SK-N-MC (cell line): Measurements from ENCODE around the gene FZD7.

ENCODE experiments used
- DNase-seq: peaks from one replicate; pipeline ENCODE4 v3.0.0-alpha.2; 2011; ENCODE audit warnings: low read depth, low spot score
- H3K27ac ChIP-seq: fragments of 200-600 bp; sonication (generic); 2 replicates; pipeline ENCODE4 v1.5.1; 2016; ENCODE audit warnings: mixed run types
- H3K36me3 ChIP-seq: fragments of 200-600 bp; sonication (generic); 2 replicates; pipeline ENCODE4 v1.6.1; 2017; ENCODE audit warnings: antibody characterized with exemption, low read length, mixed read lengths; ENCODE audit not compliant: insufficient read depth
- H3K4me3 ChIP-seq: fragments of 200-600 bp; sonication (generic); 2 replicates; pipeline ENCODE4 v1.5.1; 2016
- H3K9ac ChIP-seq: fragments of 200-600 bp; sonication (generic); 2 replicates; pipeline ENCODE4 v1.8.0; 2017; ENCODE audit warnings: mixed run types, mixed read lengths; ENCODE audit not compliant: insufficient read length
- H3K9me3 ChIP-seq: fragments of 200-600 bp; sonication (generic); 2 replicates; pipeline ENCODE4 v1.6.1; 2017; ENCODE audit warnings: low read depth, mild to moderate bottlenecking, antibody characterized with exemption, low read length, moderate library complexity, mixed read lengths
- EZH2 ChIP-seq: fragments of 200-600 bp; sonication (generic); IDR thresholded peaks from one replicate; pipeline ENCODE4 v1.6.1; 2017; ENCODE audit warnings: antibody characterized with exemption
- FOXP2 ChIP-seq: optimal IDR thresholded peaks from 2 replicates; pipeline ENCODE3; 2011; ENCODE audit warnings: mild to moderate bottlenecking, moderate library complexity; ENCODE audit not compliant: insufficient read depth; ENCODE audit errors: extremely low read length, control extremely low read depth
- POLR2AphosphoS5 ChIP-seq: IDR thresholded peaks from 2 replicates; pipeline ENCODE4 v1.6.1; 2012; ENCODE audit warnings: mild to moderate bottlenecking, low read depth, low read length, borderline replicate concordance

Gene FZD7

DNA sequence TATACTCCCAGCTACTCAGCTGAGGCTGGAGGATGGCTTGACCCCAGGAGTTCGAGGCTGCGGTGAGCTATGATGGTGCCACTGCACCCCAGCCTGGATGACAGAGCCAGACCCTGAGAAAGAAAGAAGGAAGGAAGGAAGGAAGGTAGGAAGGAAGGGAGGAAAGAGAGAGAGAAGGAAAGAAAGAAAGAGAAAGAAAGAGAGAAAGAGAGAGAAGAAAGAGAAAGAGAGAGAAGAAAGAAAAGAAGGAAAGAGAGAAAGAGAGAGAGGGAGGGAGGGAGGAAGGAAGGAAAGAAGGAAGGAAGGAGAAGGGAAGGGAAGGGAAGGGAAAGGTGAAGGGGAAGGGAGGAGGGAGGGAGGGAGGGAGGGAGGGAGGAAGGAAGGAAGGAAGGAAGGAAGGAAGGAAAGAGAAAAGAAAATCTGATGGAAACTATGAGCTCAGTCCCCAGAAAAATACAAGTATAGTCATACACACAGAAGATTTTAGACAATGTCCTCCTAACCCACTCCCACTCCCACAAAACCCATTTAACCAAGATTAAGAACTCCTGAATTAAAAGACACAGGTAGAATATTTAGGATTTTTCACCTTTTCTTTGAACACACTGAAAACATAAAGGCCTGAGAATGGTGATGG lies 15.6 kb downstream of the FZD7 start:
- Histone ChIP-seq H3K4me3 (no peak overlapping the region), H3K27ac (no peak overlapping the region), H3K9ac (no peak overlapping the region), H3K9me3 (no peaks in the 10 kb centered on the region), H3K36me3 (no peaks in the 10 kb centered on the region)
- DNase-seq = no peak
- TF ChIP-seq EZH2 = no peak
- TF ChIP-seq FOXP2 = no peak
- no peak for TF ChIP-seq POLR2AphosphoS5

DNA sequence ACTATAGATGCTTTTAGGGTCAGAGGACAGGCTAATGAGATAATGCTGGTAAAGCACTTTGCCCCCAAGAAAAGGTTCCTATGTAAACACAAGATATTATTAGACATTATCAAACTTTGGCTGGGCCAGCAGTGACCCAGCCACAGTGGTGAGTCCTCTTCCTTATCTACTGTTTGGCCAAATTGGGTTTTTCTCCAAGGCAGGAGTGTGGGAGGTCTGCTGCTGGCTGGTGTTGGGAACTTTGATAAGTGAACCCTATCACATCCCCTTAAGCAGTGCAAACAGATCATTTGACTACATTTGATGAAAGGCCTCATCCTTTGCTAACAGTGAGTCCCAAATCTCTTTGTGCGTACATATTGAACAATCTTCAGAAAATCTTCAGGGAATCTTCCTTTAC lies 16.2 kb downstream of the FZD7 start:
- TF ChIP-seq POLR2AphosphoS5 (no peak), EZH2 (no peak), FOXP2 (no peak)
- H3K36me3 ChIP-seq = no peaks in the 10 kb centered on the region
- no peak overlapping the region; the same call in 1 of the 2 replicates for H3K27ac ChIP-seq
- DNase-seq = no peak
- H3K9me3 ChIP-seq = no peaks in the 10 kb centered on the region
- no peak overlapping the region for H3K9ac ChIP-seq
- H3K4me3 ChIP-seq = no peak overlapping the region

DNA sequence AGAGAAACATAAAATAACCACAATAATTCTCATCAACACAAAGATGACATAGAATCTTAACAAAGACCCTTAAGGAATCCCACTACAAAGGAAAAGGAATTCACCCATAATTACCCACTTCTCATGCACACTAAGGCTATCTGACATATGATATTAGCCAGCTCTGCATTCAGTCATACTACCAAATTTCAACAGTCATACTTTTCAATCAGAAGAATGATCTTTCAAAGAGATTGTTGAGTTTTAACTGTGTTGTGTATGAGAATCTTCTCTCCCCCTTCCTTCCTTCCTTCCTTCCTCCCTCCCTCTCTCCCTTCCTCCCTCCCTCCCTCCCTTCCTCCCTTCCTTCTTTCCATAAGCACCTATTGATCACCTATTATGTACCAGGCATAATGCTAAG lies 17.0 kb downstream of the FZD7 start:
- H3K4me3 ChIP-seq = no peak overlapping the region
- DNase-seq = no peak

DNA sequence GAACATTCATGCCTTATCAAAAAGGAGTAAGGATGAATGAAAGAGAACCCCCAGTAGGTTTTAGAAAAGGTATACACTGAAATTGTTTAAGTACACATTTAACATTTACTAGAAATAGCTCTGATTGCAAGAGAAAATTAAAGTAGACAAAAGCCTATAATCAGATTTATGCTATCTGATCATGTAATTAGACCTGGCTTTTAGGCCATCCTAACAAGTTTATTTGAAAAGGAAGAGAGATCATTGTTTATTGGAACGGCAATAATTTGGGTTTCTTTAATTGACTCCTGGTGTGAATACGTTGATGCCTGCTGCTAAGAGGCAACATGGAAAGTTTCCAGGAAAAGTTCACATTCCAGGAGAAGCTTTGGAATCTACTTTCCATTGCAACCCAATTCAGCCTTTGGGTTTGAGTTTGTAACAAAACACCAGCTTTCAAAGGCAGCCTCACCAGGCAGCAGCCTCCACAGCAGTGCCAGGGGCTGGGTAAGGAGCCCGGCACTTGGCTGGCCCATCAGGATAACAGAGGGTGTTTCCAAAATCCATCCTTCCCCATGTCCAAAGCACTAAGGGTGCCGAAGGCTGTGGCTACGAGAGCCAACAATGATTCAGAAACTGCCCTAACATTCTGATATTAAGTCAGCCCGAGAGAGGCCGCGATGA lies 18.0 kb downstream of the FZD7 start:
- no peaks in the 10 kb centered on the region for H3K36me3 ChIP-seq
- no peaks in the 10 kb centered on the region for H3K9me3 ChIP-seq
- DNase-seq = no peak
- no peak overlapping the region for H3K9ac ChIP-seq
- peak overlapping the region; percentile 64; the same call in 1 of the 2 replicates for H3K27ac ChIP-seq
- TF ChIP-seq FOXP2 = no peak
- no peak for TF ChIP-seq EZH2
- no peak for TF ChIP-seq POLR2AphosphoS5
- H3K4me3 ChIP-seq = peak overlapping the region; percentile 0; the same call in 1 of the 2 replicates

More for the DNA sequence above, 17.0 kb downstream of the FZD7 start:
- TF ChIP-seq EZH2 = no peak
- TF ChIP-seq POLR2AphosphoS5 = no peak
- TF ChIP-seq FOXP2 = no peak
- H3K9ac ChIP-seq = no peak overlapping the region
- H3K27ac ChIP-seq = 0 out of 2 replicates have a peak overlapping the region, but pooled peaks have one; percentile 32
- H3K9me3 ChIP-seq = no peaks in the 10 kb centered on the region
- H3K36me3 ChIP-seq = no peaks in the 10 kb centered on the region

DNA sequence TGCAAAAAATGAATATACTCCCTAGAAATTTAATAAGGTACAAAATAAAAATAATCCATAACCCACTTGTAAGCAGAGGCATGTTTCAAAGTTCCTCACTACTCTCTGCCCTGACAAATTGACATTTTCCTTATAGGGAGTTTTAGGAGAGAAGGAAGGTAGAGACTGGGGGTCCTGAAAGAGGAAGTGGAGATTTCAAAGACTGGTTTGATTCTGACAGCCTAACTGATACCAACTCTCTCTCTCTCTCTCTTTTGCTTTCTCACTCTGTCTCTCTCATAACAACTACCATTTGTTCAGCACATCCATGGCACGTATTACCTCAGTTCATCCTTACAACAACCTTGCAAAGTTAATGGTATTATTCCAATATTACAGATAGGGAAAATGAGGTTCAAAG lies 18.6 kb downstream of the FZD7 start:
- Histone ChIP-seq H3K9me3 (no peaks in the 10 kb centered on the region), H3K27ac (no peak overlapping the region), H3K9ac (no peak overlapping the region), H3K4me3 (peak overlapping the region; percentile 0; the same call in 1 of the 2 replicates), H3K36me3 (no peaks in the 10 kb centered on the region)
- no peak for DNase-seq
- TF ChIP-seq POLR2AphosphoS5 = no peak
- TF ChIP-seq EZH2 = no peak
- TF ChIP-seq FOXP2 = no peak

DNA sequence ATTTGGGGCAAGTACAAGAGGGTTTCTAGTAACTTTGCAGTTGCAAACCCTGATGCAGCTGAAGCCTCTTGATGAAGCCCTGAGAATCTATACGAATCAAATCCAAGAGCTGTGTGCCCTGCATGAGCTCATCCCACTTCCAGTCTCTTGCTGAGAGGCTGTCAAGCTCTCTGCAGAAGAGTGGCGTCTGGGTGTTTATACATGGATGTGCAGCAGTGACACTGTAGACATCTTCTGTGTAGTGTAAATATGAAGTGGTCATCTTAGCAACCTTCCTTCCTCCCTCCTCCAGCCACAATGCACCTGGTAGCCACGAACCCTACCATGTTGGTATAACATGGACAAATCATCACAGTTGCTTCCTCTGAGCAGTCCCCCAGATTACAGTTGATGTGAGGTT lies 21.0 kb downstream of the FZD7 start:
- Histone ChIP-seq H3K36me3 (no peaks in the 10 kb centered on the region), H3K9ac (no peak overlapping the region), H3K4me3 (no peak overlapping the region), H3K27ac (no peak overlapping the region), H3K9me3 (no peaks in the 10 kb centered on the region)
- no peak for DNase-seq
- TF ChIP-seq EZH2 = no peak
- TF ChIP-seq FOXP2 = no peak
- no peak for TF ChIP-seq POLR2AphosphoS5

DNA sequence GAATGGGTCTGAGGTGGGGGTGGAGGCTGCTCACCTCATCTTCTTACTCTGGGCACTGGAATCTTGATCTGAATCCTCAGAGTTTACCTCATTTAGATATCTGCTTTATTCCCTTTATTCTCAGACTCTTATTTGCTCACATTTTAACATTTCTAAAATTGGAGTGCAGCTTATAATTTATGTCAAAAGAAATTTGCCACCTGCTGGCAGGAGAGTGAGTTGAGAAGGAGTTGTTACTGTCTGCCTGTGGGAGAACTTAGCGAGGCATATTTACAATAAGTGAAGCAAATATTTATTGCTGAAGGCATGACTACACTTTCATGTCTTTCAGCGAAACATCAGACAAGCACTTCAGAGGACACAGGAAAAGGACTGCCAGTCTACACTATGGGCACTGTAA lies 23.0 kb downstream of the FZD7 start:
- DNase-seq = no peak
- H3K36me3 ChIP-seq = no peaks in the 10 kb centered on the region
- H3K4me3 ChIP-seq = peak overlapping the region; percentile 39; the same call in 1 of the 2 replicates
- H3K27ac ChIP-seq = no peak overlapping the region
- TF ChIP-seq POLR2AphosphoS5 (no peak), EZH2 (no peak), FOXP2 (no peak)
- no peak overlapping the region for H3K9ac ChIP-seq
- H3K9me3 ChIP-seq = no peaks in the 10 kb centered on the region

DNA sequence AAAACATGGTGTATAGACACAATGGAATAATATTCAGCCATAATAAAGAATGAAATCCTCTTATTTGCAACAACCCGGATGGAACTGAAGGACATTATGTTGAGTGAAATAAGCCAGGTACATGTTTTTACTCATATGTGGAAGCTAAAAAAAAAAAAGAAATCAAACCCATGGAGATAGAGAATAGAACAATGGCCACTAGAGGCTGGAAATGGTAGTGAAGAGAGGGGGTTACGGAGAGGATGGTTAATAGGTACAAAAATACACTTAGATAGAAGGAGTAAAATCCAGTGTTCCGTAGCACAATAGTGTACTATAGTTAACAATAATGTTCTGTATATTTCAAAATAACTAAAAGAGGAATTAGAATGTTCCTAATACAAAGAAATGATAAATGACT lies 26.6 kb downstream of the FZD7 start:
- Histone ChIP-seq H3K9me3 (no peaks in the 10 kb centered on the region), H3K36me3 (no peaks in the 10 kb centered on the region), H3K9ac (no peak overlapping the region), H3K27ac (no peak overlapping the region), H3K4me3 (no peak overlapping the region)
- no peak for TF ChIP-seq POLR2AphosphoS5
- TF ChIP-seq FOXP2 = no peak
- TF ChIP-seq EZH2 = no peak
- no peak for DNase-seq

DNA sequence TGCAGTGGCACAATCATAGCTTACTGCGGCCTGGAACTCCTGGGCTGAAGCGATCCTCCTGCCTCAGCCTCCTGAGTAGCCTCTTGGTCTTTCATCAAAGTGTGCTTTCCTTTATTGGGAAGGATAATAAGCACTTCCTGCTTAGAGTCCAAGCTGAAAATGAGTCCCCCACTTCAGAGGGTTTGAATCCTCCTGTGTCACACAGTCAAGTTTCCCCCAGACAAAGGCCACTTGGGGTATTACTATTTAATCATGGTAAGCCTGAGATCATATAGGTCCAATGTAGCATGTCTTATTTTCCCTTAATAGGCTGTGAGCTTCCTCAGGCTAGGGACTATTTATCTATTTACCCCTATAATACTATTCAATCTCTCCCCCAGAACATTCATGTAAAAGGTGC lies 28.0 kb downstream of the FZD7 start:
- no peak for TF ChIP-seq EZH2
- H3K27ac ChIP-seq = no peak overlapping the region
- H3K4me3 ChIP-seq = no peak overlapping the region
- no peaks in the 10 kb centered on the region for H3K9me3 ChIP-seq
- H3K9ac ChIP-seq = no peak overlapping the region
- no peak for DNase-seq
- no peaks in the 10 kb centered on the region for H3K36me3 ChIP-seq
